GM23338 (cell line): ENCODE measurements around the gene MYT1.

Experiments
- EZH2 ChIP-seq: fragments of 200-600 bp; sonication (generic); IDR thresholded peaks from one replicate; pipeline ENCODE4 v1.8.0; 2017; ENCODE audit warnings: antibody characterized with exemption, mild to moderate bottlenecking, low read depth; ENCODE audit not compliant: unreplicated experiment
- EZH2phosphoT487 ChIP-seq: fragments of 200-600 bp; sonication (generic); IDR thresholded peaks from one replicate; pipeline ENCODE4 v1.8.1; 2018; ENCODE audit warnings: antibody characterized with exemption; ENCODE audit not compliant: unreplicated experiment
- NANOG ChIP-seq: IDR thresholded peaks from 2 replicates; pipeline ENCODE4 v1.6.1; 2016; ENCODE audit warnings: antibody characterized with exemption, borderline replicate concordance
- POLR2AphosphoS5 ChIP-seq: IDR thresholded peaks from 2 replicates; pipeline ENCODE4 v1.6.1; 2016; ENCODE audit warnings: antibody characterized with exemption, low read depth
- STAT1 ChIP-seq: IDR thresholded peaks from one replicate; pipeline ENCODE4 v1.6.1; 2016; ENCODE audit warnings: antibody characterized with exemption; ENCODE audit not compliant: unreplicated experiment
- TF ChIP-seq, protein P1 (sequence below), 2 experiments: fragments of 200-600 bp in 1 of 2; sonication (generic) in 1 of 2; conservative IDR thresholded peaks; 2 replicates each; pipeline versions ENCODE4 v1.5.1 to v1.6.1; 2016 to 2017; ENCODE audit warnings: antibody characterized with exemption in 2 of 2, low read depth in 2 of 2, mild to moderate bottlenecking in 2 of 2, moderate library complexity in 1 of 2
- TF ChIP-seq, protein P2 (sequence below): IDR thresholded peaks from one replicate; pipeline ENCODE4 v1.6.1; 2018; ENCODE audit warnings: antibody characterized with exemption; ENCODE audit not compliant: unreplicated experiment

DNA sequence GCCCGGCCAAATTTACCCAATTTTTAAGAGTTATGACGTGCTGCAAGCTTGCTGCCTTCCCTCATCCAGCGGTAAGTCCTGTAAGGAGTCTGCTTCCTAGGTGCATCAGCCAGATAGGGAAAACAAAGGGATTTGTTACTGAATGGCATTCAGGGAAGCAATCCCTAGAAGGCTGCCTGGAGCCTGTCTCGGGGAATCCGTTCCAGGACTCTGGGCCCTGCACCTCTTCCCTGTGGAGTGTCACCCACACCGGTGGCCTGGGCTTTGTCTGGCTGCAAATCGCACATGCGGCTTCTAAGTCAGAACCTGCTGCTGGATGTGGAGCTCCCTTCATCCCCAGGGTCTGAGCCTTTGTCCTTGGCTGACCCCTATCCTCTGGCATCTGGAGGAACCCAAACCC, 7.0 kb downstream of the MYT1 start:
- TF ChIP-seq EZH2phosphoT487 (no peak), EZH2 (no peak), STAT1 (no peak), POLR2AphosphoS5 (no peak), NANOG (no peak)
- TF ChIP-seq, protein P1, sequence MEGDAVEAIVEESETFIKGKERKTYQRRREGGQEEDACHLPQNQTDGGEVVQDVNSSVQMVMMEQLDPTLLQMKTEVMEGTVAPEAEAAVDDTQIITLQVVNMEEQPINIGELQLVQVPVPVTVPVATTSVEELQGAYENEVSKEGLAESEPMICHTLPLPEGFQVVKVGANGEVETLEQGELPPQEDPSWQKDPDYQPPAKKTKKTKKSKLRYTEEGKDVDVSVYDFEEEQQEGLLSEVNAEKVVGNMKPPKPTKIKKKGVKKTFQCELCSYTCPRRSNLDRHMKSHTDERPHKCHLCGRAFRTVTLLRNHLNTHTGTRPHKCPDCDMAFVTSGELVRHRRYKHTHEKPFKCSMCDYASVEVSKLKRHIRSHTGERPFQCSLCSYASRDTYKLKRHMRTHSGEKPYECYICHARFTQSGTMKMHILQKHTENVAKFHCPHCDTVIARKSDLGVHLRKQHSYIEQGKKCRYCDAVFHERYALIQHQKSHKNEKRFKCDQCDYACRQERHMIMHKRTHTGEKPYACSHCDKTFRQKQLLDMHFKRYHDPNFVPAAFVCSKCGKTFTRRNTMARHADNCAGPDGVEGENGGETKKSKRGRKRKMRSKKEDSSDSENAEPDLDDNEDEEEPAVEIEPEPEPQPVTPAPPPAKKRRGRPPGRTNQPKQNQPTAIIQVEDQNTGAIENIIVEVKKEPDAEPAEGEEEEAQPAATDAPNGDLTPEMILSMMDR (conservative IDR thresholded peaks at IDR 0.05; ENCODE audit: low read depth in 2 of 2) = no peak
- TF ChIP-seq, protein P2, sequence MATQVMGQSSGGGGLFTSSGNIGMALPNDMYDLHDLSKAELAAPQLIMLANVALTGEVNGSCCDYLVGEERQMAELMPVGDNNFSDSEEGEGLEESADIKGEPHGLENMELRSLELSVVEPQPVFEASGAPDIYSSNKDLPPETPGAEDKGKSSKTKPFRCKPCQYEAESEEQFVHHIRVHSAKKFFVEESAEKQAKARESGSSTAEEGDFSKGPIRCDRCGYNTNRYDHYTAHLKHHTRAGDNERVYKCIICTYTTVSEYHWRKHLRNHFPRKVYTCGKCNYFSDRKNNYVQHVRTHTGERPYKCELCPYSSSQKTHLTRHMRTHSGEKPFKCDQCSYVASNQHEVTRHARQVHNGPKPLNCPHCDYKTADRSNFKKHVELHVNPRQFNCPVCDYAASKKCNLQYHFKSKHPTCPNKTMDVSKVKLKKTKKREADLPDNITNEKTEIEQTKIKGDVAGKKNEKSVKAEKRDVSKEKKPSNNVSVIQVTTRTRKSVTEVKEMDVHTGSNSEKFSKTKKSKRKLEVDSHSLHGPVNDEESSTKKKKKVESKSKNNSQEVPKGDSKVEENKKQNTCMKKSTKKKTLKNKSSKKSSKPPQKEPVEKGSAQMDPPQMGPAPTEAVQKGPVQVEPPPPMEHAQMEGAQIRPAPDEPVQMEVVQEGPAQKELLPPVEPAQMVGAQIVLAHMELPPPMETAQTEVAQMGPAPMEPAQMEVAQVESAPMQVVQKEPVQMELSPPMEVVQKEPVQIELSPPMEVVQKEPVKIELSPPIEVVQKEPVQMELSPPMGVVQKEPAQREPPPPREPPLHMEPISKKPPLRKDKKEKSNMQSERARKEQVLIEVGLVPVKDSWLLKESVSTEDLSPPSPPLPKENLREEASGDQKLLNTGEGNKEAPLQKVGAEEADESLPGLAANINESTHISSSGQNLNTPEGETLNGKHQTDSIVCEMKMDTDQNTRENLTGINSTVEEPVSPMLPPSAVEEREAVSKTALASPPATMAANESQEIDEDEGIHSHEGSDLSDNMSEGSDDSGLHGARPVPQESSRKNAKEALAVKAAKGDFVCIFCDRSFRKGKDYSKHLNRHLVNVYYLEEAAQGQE = no peak
